Panc1 (cell line): ENCODE results near the gene SCYL2. TPM values are rescaled to one million over a fixed set of nuclear protein-coding genes. Genes with fewer than 3 reads are reported as not detected.

Source experiments
- ATAC-seq: fragments of 200-7000 bp; cut with Tn5 transposase; 2 replicates; pipeline ENCODE4 v1.9.1; 2020; ENCODE audit warnings: mild to moderate bottlenecking, moderate library complexity
- BruUV-seq: library from RNA; stranded (reverse); fragments of 400-500 nt; replicated peaks from 2 replicates; lab custom pipeline; 2021; lab: Mats Ljungman, UMichigan
- CTCF ChIA-PET: fragments of 300-600 bp; sonication (Branson Sonifier 250); formaldehyde crosslinking; loops from one replicate; lab custom pipeline; 2022; ENCODE audit warnings: antibody characterized with exemption; lab: Charles Lee
- POLR2A ChIA-PET: fragments of 300-600 bp; sonication (Branson Sonifier 250); formaldehyde crosslinking; loops from one replicate; lab custom pipeline; 2022; ENCODE audit warnings: antibody characterized with exemption; lab: Charles Lee
- DNase-seq: peaks from one replicate; pipeline ENCODE4 v3.0.0-alpha.2; 2010; ENCODE audit warnings: low read depth, low spot score
- H3K27ac ChIP-seq: 2 replicates; pipeline ENCODE4 v1.5.1; 2011; ENCODE audit warnings: mild to moderate bottlenecking, low read length, inconsistent platforms
- H3K27me3 ChIP-seq: fragments of 200-500 bp; sonication (Bioruptor generic); 2 replicates; pipeline ENCODE4 v1.6.0; 2014; ENCODE audit warnings: low read length, inconsistent platforms; ENCODE audit not compliant: control insufficient read depth, insufficient read depth
- H3K36me3 ChIP-seq: fragments of 200-500 bp; sonication (Bioruptor generic); 2 replicates; pipeline ENCODE4 v1.5.1; 2014; ENCODE audit warnings: inconsistent platforms, mild to moderate bottlenecking, low read length, moderate library complexity; ENCODE audit not compliant: control insufficient read depth, insufficient read depth
- H3K4me1 ChIP-seq: 2 replicates; pipeline ENCODE4 v1.5.1; 2011; ENCODE audit warnings: inconsistent platforms, mild to moderate bottlenecking, low read length, moderate library complexity; ENCODE audit not compliant: control insufficient read depth, insufficient read depth
- H3K4me3 ChIP-seq, 2 experiments: 2 replicates each; pipeline ENCODE4 v1.5.1; 2011 to 2012; ENCODE audit warnings: low read depth in 2 of 2, low read length in 2 of 2, mild to moderate bottlenecking in 2 of 2, inconsistent platforms in 1 of 2, moderate library complexity in 1 of 2
- H3K9me3 ChIP-seq: fragments of 200-500 bp; sonication (Bioruptor generic); 2 replicates; pipeline ENCODE4 v1.5.1; 2014; ENCODE audit warnings: low read depth, mild to moderate bottlenecking, inconsistent platforms, low read length, moderate library complexity; ENCODE audit not compliant: control insufficient read depth, insufficient read depth
- CTCF ChIP-seq: fragments of 450-650 bp; IDR thresholded peaks from 2 replicates; pipeline ENCODE4 v1.5.1; 2017; ENCODE audit warnings: mild to moderate bottlenecking
- POLR2AphosphoS5 ChIP-seq: IDR thresholded peaks from 2 replicates; pipeline ENCODE4 v1.6.1; 2012; ENCODE audit warnings: mild to moderate bottlenecking, low read depth, low read length, moderate library complexity
- REST ChIP-seq, 2 experiments: IDR thresholded peaks; 2 replicates each; pipeline ENCODE4 v1.6.1; 2011 to 2012; ENCODE audit warnings: low read depth in 2 of 2, control low read depth in 1 of 2, low read length in 1 of 2, mild to moderate bottlenecking in 1 of 2, moderate library complexity in 1 of 2; ENCODE audit not compliant: insufficient read depth in 1 of 2
- in situ Hi-C: cut with HindIII; loops from 2 replicates; pipeline ENCODE4 v1.10.0; 2016; ENCODE audit warnings: low sequenced_read_pairs, low pct_unique_long_range_greater_than_20kb
- intact Hi-C: fragments of 100-400 bp; cut with micrococcal nuclease; formaldehyde crosslinking; loops from one replicate; pipeline ENCODE4 v1.10.0; 2022; ENCODE audit not compliant: unreplicated experiment
- total RNA-seq: library from RNA; stranded (reverse); gene quantifications from one replicate; pipeline ENCODE4 v1.2.1, GENCODE V29; 2021; ENCODE audit not compliant: unreplicated experiment

SCYL2 gene
- total RNA-seq, 1 experiment from 2014 or later: 45.3 TPM

- ATAC-seq: no peak
- in situ Hi-C loops: no loop called here
- POLR2A ChIA-PET: interaction anchor here (0.6 kb wide), 1 partner anchor 39 kb away, joined by 7 read pairs; no protein-coding TSS in a partner anchor
- Histone ChIP-seq H3K27ac (no peak overlapping the region), H3K9me3 (no peaks in the 10 kb centered on the region), H3K27me3 (no peaks in the 10 kb centered on the region), H3K36me3 (no peaks in the 10 kb centered on the region), H3K4me3 (no peak overlapping the region), H3K4me1 (peaks cover 3% of the 10 kb centered on the region; the same call in 1 of the 2 replicates)
- no TSS peak for BruUV-seq
- TF ChIP-seq POLR2AphosphoS5: no peak
- intact Hi-C loops: no loop called here
- no peak for DNase-seq
- CTCF ChIA-PET: no interaction called here
Observed at GRCh38 chr12:100274291-100274690, 7.3 kb downstream of the SCYL2 start.

- no peak for ATAC-seq
- CTCF ChIA-PET: interaction anchor here (0.6 kb wide), 1 partner anchor 1122 kb away, joined by 13 read pairs; no protein-coding TSS in a partner anchor
- H3K9me3 ChIP-seq: no peaks in the 10 kb centered on the region
Observed at GRCh38 chr12:100279159-100279558, 12.2 kb downstream of the SCYL2 start.

More at GRCh38 chr12:100279159-100279558, 12.2 kb downstream of the SCYL2 start:
- Histone ChIP-seq H3K27me3 (no peaks in the 10 kb centered on the region), H3K27ac (no peak overlapping the region), H3K36me3 (no peaks in the 10 kb centered on the region), H3K4me3 (no peak overlapping the region), H3K4me1 (peaks cover 6% of the 10 kb centered on the region; the same call in 1 of the 2 replicates)
- no peak for DNase-seq
- no peak for TF ChIP-seq CTCF
- no peak for TF ChIP-seq REST (IDR thresholded peaks at IDR 0.05; ENCODE audit: insufficient read depth in 1 of 2, low read depth in 2 of 2, low read length in 1 of 2)
- in situ Hi-C loops: no loop called here
- POLR2A ChIA-PET: no interaction called here
- intact Hi-C loops: no loop called here
- BruUV-seq: no TSS peak
